HL-60/S4 treated with retinoic acid at 250 ng/mL for 4 days and 3 days (cell line): ENCODE measurements around the gene SLC18A3.

Source experiments
- in situ Hi-C: fragments of 300-500 bp; cut with MboI; formaldehyde crosslinking; loops from 2 replicates; pipeline ENCODE4 v1.7.0; 2022; ENCODE audit warnings: low sequenced_read_pairs

Gene SLC18A3

GRCh38 chr10:49595713-49596492 is 14.2 kb upstream of the SLC18A3 start:
- in situ Hi-C loops: loop anchor here (25.0 kb wide), 1 partner anchor 641 kb away; no protein-coding TSS in a partner anchor

GRCh38 chr10:49596493-49596809 is 13.7 kb upstream of the SLC18A3 start:
- in situ Hi-C loops: loop anchor here (25.0 kb wide), 1 partner anchor 641 kb away; no protein-coding TSS in a partner anchor

GRCh38 chr10:49596836-49597235 is 13.3 kb upstream of the SLC18A3 start:
- in situ Hi-C loops: loop anchor here (25.0 kb wide), 1 partner anchor 640 kb away; no protein-coding TSS in a partner anchor

GRCh38 chr10:49597426-49598163 is 12.5 kb upstream of the SLC18A3 start:
- in situ Hi-C loops: loop anchor here (25.0 kb wide), 1 partner anchor 640 kb away; no protein-coding TSS in a partner anchor

- in situ Hi-C loops: loop anchor here (25.0 kb wide), 1 partner anchor 639 kb away; no protein-coding TSS in a partner anchor
Observed at GRCh38 chr10:49598164-49598856, 11.8 kb upstream of the SLC18A3 start.

- in situ Hi-C loops: loop anchor here (25.0 kb wide), 1 partner anchor 638 kb away; no protein-coding TSS in a partner anchor
Observed at GRCh38 chr10:49598986-49599385, 11.1 kb upstream of the SLC18A3 start.

GRCh38 chr10:49599546-49599945 is 10.6 kb upstream of the SLC18A3 start:
- in situ Hi-C loops: loop anchor here (25.0 kb wide), 1 partner anchor 638 kb away; no protein-coding TSS in a partner anchor

GRCh38 chr10:49600046-49600445 is 10.1 kb upstream of the SLC18A3 start:
- in situ Hi-C loops: no loop called here

- in situ Hi-C loops: no loop called here
Observed at GRCh38 chr10:49600781-49601400, 9.2 kb upstream of the SLC18A3 start.

GRCh38 chr10:49601857-49602256 is 8.3 kb upstream of the SLC18A3 start:
- in situ Hi-C loops: no loop called here

GRCh38 chr10:49602380-49603023 is 7.6 kb upstream of the SLC18A3 start:
- in situ Hi-C loops: no loop called here

GRCh38 chr10:49605216-49605938 is 4.7 kb upstream of the SLC18A3 start:
- in situ Hi-C loops: no loop called here

- in situ Hi-C loops: no loop called here
Observed at GRCh38 chr10:49605939-49606509, 4.1 kb upstream of the SLC18A3 start.

- in situ Hi-C loops: no loop called here
Observed at GRCh38 chr10:49606981-49607535, 3.1 kb upstream of the SLC18A3 start.

GRCh38 chr10:49608166-49609005 is 1.7 kb upstream of the SLC18A3 start:
- in situ Hi-C loops: no loop called here

GRCh38 chr10:49609006-49609282 is 1.2 kb upstream of the SLC18A3 start:
- in situ Hi-C loops: no loop called here

- in situ Hi-C loops: no loop called here
Observed at GRCh38 chr10:49609283-49610113, 612 bp upstream of the SLC18A3 start.
